HG03175 (cell line): Measurements from ENCODE around the gene CHRNA3.
A peak's percentile ranks its signal among the peaks of the same experiment; 100 is the strongest.
"Not testable (repeated sequence)": the region's sequence is repeated elsewhere in the genome, so short reads cannot be mapped to it uniquely, and the experiment has no call there.

Experiments
- ATAC-seq: cut with Tn5 transposase; IDR thresholded peaks from one replicate; pipeline ENCODE4 v1.9.1; 2021; ENCODE audit warnings: mild to moderate bottlenecking, moderate library complexity; ENCODE audit not compliant: unreplicated experiment

CHRNA3 gene

DNA sequence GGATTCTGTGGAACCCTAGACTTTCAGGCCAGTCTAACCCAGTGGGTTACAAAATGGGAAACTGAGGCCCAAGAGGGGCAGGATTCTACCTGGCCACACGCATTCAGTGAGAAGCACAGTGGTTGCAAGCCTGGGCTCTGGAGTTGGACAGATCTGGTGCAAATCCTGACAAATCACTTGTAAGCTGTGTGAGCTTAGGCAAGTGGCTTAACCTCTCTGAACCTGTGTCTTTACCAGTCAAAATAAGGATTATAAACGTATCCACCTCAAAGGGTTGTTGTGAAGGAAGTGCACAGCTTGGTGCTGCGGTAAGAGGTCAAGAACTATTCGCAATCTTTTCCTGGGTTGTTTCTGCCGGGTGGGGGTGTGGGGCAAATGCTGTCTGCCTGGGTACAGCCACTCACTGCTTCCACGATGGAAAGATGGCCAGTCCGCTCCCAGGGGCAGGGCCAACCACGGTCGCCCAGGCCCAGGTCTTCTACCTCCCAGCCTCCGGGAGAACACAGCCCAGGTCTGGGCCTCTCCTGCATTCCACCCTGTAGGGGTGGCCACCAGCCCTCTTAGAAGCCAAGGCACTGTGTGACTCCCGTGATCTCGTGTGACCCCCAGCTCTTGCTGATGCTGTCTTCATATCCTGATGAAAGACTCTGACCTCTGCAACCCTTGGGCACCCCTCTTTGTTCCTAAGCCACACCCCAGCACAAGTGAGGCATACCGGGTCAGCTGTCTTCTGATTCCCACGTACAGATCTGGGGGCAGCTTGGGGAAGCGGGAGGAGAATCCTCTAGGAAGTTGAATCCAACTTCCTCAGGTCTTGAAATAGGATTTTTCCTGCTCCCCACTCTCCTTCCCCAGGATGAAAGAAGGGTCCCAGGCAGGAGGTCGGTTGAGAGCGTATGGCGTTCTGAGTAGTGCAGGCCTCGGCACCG lies 1.5 kb downstream of the CHRNA3 start:
- no peak for ATAC-seq

DNA sequence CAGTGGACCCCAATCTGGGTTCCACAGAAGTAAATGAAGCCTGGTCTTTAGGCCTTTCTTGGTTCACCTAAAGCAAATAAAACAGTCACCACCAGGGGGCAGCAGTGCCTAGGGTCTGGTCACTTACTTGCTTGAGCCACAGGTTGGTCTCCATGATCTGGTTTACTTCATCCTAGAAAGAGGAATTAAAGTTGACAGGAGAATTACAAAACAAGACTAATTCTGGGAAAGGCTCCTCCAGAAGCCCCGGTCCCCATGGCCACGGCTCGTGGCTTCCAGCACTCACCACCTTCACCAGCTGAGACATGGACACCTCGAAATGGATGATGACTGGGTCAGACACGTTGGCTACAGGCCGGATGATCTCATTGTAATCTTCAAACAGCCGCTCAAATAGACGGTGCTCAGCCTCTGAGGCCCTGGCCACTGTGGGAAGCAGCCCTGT lies 2.3 kb downstream of the CHRNA3 start:
- ATAC-seq, result no peak

GRCh38 chr15:78618064-78618463 lies 2.7 kb downstream of the CHRNA3 start:
- ATAC-seq, result no peak

GRCh38 chr15:78617516-78617915 lies 3.3 kb downstream of the CHRNA3 start:
- no peak for ATAC-seq

GRCh38 chr15:78617076-78617475 lies 3.7 kb downstream of the CHRNA3 start:
- no peak for ATAC-seq

- no peak for ATAC-seq
Observed at GRCh38 chr15:78616506-78616905, 4.3 kb downstream of the CHRNA3 start.

DNA sequence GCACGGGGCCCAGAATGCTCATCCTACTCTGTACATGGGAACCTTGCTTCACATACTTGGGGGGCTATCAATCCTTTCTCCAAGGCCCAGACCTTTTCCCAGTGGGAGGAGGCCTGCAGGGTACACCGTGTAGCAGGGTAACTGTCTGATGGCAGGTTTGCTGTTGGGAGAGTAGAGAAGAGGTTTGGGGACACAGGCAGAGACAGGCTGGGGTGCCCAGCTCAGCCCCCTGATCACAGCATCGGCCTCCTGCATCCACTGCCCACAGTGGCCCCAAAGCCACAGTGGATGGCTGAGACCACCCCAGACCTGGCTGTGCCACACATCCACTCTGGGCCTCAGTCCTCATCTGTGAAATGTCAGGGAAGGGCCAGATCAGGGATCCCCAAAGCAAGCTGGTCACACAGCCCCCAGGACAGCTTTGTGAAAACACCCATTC lies 5.6 kb downstream of the CHRNA3 start:
- no peak for ATAC-seq

GRCh38 chr15:78614021-78614420 lies 6.8 kb downstream of the CHRNA3 start:
- ATAC-seq, result no peak

GRCh38 chr15:78609551-78609950 lies 11.2 kb downstream of the CHRNA3 start:
- not testable (repeated sequence) for ATAC-seq

- ATAC-seq, result no peak
Observed at GRCh38 chr15:78605680-78606079, 15.1 kb downstream of the CHRNA3 start.

DNA sequence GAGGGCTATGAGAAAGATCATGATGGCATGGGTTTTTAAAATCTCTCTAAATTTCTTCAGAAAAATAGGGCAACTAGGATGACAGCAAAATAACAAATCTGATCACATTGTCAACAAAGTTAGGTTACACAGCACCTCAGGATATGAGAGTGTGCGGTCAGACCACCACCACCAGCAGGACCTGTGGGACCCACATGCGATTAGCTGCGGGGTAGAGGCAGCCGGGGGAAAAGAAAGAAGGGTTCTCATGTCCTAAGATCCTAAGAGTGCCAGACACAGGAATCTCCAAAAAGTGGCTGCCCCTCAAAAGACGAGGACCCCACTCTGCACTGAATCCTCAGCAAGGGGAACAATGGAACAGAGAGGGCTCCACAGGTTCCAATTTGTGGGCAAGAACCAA lies 15.6 kb downstream of the CHRNA3 start:
- no peak for ATAC-seq

- ATAC-seq, result no peak
Observed at GRCh38 chr15:78604420-78604819, 16.4 kb downstream of the CHRNA3 start.

DNA sequence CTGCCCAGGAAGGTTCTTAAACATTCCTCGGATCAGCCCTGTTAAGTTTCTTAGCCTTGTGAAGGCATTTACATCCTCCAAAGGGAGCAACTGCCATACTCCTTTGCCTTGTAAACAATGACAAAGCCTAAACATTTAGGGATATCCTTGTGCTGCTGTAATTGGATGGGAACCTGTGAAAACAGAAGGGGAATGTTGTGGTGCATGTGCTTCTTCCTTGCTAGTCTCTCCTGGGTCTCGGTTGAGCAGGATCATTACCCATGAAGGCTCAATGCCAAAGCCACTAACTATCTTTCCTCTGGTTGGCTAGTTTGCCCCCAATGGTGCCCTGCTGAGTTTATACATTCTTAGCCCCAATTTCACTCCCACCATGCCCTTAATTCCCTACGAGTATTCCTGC lies 17.3 kb downstream of the CHRNA3 start:
- ATAC-seq, result no peak

DNA sequence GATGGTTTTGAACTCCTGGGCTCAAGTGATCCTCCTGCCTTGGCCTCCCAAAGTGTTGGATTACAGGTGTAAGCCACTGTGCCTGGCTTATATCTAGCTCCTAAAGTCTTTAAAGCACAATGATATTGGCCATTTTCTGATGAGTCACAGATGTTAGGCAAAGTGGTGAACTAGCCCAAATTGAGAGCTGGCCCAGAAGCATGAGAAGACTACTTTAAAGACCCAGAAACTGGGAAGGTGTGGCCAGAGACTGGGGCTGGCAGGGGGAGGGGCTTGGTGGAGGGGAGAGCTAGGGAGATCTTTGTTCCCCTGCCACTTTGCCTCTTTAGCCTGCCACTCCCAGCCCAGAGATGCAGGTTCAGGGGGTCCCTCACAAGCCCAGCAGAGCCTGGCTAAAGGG lies 21.6 kb downstream of the CHRNA3 start:
- no peak for ATAC-seq

GRCh38 chr15:78598348-78598747 lies 22.4 kb downstream of the CHRNA3 start:
- ATAC-seq, result no peak

DNA sequence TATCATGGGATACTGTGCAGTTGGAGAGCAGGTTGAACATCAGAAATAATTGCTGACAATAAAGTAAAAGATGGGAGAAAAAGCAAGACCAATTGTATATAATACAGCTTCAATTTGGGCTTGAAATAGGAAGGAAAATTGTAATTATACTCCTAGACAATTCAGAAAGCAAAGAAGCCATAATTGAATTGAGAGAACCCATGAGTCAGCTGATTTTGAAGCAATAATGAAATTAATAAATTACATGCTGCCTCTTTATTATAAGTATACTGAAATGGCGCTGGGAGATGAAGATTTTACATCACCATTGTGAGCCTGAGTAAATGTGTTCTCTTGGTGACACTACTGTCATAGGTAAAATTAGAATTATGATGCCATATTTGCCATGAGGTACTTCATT lies 23.2 kb downstream of the CHRNA3 start:
- no peak for ATAC-seq

DNA sequence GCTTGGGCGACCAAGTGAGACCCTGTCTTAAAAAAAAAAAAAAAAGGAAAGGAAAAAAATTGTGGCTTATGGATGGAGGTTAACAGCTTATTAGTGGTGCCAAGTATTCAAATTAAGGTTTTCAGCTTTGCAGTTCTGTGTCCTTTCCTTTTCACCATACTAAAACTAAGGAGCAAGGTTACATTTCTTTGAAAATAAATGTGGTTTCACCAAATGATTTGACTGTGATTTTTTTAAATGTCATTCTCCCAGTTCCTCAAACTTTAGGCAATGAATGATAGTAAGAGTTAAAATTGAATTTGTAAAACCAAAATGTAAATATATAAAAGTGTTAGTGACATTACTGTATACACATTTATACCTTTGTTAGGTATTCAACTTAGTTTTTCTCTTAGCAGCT lies 45.9 kb downstream of the CHRNA3 start:
- ATAC-seq, result no peak

DNA sequence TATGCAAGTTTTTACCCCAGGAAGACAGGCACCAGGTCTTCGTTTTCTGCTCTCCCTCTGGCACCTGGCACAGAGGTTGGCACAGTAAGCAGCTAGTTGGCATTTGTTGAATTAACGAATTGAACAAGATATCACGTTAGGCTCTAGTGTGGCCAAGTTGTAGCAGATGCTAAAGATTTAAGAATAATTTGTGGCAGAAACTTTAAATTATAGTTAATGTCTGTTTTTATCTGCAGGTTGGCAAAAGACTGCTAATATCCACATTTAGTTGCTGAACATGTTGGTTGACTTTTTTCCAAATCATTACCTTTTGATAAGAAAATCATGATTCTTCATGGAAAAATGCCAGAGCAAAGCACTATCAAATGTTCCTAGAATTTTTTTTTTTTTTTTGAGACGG lies 47.4 kb downstream of the CHRNA3 start:
- ATAC-seq, result no peak

GRCh38 chr15:78571382-78571781 lies 49.4 kb downstream of the CHRNA3 start:
- ATAC-seq, result no peak

- no peak for ATAC-seq
Observed at GRCh38 chr15:78570710-78571109, 50.1 kb downstream of the CHRNA3 start.

GRCh38 chr15:78567531-78567930 lies 53.3 kb downstream of the CHRNA3 start:
- no peak for ATAC-seq

- peak; percentile 29 for ATAC-seq
Observed at GRCh38 chr15:78565951-78566774, 54.6 kb downstream of the CHRNA3 start.
